Effector CD8-positive, alpha-beta T cell (primary cell): ENCODE measurements around the gene HSBP1L1.
A peak's percentile ranks its signal among the peaks of the same experiment; 100 is the strongest.

Source experiments
- DNase-seq: peaks from one replicate; lab custom pipeline; 2025; lab: John Stamatoyannopoulos, UW

Gene HSBP1L1

GRCh38 chr18:79930020-79930642, 34.3 kb upstream of the HSBP1L1 start:
- DNase-seq: no peak

- no peak for DNase-seq
Observed at GRCh38 chr18:79931475-79931874, 33.0 kb upstream of the HSBP1L1 start.

GRCh38 chr18:79932907-79933306, 31.5 kb upstream of the HSBP1L1 start:
- DNase-seq: no peak

GRCh38 chr18:79933765-79934164, 30.7 kb upstream of the HSBP1L1 start:
- no peak for DNase-seq

GRCh38 chr18:79934311-79935097, 29.9 kb upstream of the HSBP1L1 start:
- DNase-seq: no peak

GRCh38 chr18:79935098-79935480, 29.4 kb upstream of the HSBP1L1 start:
- no peak for DNase-seq

GRCh38 chr18:79935499-79935898, 28.9 kb upstream of the HSBP1L1 start:
- no peak for DNase-seq

GRCh38 chr18:79935925-79936324, 28.5 kb upstream of the HSBP1L1 start:
- no peak for DNase-seq

- DNase-seq: no peak
Observed at GRCh38 chr18:79936641-79937040, 27.8 kb upstream of the HSBP1L1 start.

- no peak for DNase-seq
Observed at GRCh38 chr18:79937103-79937860, 27.2 kb upstream of the HSBP1L1 start.

- DNase-seq: no peak
Observed at GRCh38 chr18:79938196-79938595, 26.2 kb upstream of the HSBP1L1 start.

GRCh38 chr18:79939096-79939495, 25.3 kb upstream of the HSBP1L1 start:
- no peak for DNase-seq

- no peak for DNase-seq
Observed at GRCh38 chr18:79940126-79940813, 24.2 kb upstream of the HSBP1L1 start.

- DNase-seq: no peak
Observed at GRCh38 chr18:79940814-79941472, 23.5 kb upstream of the HSBP1L1 start.

- DNase-seq: no peak
Observed at GRCh38 chr18:79941473-79942119, 22.8 kb upstream of the HSBP1L1 start.

- no peak for DNase-seq
Observed at GRCh38 chr18:79942211-79942610, 22.2 kb upstream of the HSBP1L1 start.

GRCh38 chr18:79942786-79943607, 21.4 kb upstream of the HSBP1L1 start:
- no peak for DNase-seq

GRCh38 chr18:79943608-79944125, 20.8 kb upstream of the HSBP1L1 start:
- DNase-seq: no peak

- no peak for DNase-seq
Observed at GRCh38 chr18:79944126-79944731, 20.2 kb upstream of the HSBP1L1 start.

- DNase-seq: peak; percentile 18
Observed at GRCh38 chr18:79944746-79945117, 19.7 kb upstream of the HSBP1L1 start.
